GM19043 (cell line): ENCODE results near the gene CRIP3.
"Not testable (repeated sequence)": the region's sequence is repeated elsewhere in the genome, so short reads cannot be mapped to it uniquely, and the experiment has no call there.

Source experiments
- ATAC-seq: cut with Tn5 transposase; IDR thresholded peaks from one replicate; pipeline ENCODE4 v1.9.1; 2021; ENCODE audit warnings: low read depth; ENCODE audit not compliant: unreplicated experiment

The CRIP3 gene

DNA sequence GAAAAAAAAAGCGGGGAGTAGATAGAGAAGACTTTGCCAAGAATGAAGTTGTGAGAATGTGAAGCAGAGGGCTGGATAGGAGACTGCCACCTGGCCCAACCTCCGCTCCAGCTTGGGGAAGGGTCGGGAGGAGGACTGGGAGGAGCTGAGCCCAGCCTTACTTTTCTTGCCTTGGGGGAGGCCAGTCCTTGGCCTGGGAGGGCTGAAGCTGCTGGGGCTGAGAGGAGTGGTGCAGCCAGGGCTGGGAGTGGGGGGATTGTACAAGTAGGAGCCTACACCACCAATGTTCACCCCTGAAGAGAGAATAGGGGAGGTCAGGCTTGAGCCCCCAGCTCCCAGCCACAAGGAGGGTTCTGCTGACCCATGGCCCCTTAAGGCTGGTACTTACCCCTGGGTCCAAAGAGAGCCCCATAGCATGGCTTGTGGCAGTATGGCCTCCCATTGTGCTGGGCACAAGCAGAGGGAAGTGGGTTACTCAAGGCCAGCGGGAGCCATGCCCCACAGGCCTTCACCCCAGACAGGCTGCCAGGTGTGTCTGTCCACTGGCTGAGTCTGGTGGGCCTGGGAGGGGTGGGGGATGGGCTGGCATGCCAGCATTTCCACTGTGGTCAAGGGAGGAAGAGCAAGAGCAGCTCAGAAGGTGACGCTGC lies 1.1 kb downstream of the CRIP3 start:
- no peak for ATAC-seq

DNA sequence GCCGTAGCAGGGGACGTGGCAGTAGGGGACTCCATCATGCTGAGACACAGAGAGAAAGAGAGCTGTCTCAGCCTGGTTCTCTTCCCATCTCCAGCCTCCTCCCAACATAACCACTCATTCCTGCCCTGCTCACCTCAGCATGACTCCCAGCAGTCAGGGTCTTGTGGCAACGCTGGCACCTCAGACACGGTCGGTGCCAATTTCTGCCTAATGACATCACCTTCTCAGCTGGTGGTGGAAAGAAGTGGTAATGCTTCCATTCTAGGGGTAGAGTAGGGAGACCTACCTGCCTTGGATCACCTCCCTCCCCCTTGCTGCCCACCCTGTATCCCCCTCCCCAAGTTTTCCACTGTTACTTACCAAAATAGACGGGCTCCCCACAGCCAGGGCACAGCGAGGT lies 2.5 kb downstream of the CRIP3 start:
- ATAC-seq, result no peak

DNA sequence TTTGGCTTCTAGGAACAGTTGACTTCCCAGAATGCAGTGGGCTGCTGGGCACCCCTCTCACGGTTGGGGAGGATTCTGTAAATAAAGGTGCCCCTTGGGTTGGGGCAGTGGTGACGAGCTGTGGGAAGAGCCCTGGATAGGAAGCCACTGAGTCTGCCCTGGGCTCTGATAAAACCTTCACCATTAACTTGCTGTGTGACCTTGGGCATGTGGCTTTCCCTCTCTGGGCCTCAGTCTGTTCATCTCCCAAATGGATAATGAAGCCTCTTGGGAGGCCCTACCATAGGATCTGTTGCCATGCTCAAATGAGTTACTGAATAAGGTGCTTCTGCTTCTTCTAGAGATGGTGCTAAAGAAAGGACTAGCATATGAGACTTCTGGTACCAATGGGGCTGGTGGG lies 3.7 kb downstream of the CRIP3 start:
- ATAC-seq, result no peak

DNA sequence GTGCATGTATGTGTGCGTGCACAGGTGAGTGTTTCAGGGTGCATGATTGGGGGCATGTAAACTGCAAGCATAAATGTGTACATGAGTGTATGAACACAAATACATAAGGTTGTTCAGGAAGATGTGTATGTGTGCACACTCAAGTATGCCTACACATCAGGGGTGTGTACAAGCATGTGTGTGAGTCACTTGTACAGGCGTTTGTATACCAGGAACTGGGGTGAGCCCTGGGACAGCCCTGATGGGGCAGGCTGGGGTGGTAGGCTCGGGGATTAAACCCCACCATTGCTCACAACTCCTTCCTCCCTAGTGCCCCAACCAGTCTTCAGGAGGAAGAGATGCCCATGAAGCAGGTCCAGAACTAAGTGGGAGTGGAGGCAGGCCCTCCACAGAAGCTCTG lies 4.3 kb downstream of the CRIP3 start:
- no peak for ATAC-seq

DNA sequence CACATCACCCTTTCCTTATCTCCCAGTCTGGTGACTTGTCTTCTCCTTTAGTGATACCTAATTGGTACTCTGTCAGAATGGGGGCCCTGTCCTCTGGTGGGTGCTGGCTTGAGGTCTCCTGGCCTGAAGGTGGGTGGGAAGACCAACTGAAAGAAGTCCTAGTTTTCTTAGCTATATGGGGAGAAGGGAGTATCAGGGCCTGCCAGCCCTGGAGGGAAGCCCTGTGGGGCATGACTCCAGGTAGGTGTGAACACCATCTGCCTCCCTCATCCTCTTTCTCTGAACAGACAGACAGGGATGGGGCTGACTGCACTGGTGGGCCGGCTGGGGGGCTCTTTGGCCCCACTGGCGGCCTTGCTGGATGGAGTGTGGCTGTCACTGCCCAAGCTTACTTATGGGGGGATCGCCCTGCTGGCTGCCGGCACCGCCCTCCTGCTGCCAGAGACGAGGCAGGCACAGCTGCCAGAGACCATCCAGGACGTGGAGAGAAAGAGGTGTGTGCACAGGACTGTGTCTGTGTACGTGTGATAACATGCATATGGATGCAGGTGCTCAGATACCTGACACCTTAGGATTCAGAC lies 4.8 kb downstream of the CRIP3 start:
- no peak for ATAC-seq

DNA sequence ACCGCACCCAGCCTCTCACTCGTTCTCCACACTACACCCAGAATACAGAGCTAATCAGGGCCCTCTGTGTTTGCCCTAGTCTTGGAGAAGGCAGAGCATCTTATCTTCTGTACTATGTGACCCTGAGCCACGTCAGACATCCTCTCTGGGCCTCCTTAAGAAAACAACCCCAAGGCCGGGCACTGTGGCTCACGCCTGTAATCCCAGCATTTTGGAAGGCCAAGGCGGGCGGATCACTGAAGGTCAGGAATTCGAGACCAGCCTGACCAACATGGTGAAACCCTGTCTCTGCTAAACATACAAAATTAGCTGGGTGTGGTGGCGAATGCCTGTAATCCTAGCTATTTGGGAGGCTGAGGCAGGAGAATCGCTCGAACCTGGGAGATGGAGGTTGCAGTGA lies 5.6 kb downstream of the CRIP3 start:
- ATAC-seq, result not testable (repeated sequence)

DNA sequence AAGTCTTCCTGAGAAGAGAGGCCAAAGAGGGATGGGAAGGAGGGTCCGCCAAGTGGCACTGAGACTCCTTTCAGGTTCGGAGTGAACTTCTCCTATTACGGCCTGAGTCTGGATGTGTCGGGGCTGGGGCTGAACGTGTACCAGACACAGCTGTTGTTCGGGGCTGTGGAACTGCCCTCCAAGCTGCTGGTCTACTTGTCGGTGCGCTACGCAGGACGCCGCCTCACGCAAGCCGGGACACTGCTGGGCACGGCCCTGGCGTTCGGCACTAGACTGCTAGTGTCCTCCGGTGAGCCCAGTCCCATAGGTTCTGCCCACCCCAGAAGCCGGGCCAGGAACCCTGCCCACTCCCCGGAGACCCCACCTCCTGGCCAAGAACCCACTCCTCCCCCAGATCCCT lies 6.5 kb downstream of the CRIP3 start:
- ATAC-seq, result no peak

DNA sequence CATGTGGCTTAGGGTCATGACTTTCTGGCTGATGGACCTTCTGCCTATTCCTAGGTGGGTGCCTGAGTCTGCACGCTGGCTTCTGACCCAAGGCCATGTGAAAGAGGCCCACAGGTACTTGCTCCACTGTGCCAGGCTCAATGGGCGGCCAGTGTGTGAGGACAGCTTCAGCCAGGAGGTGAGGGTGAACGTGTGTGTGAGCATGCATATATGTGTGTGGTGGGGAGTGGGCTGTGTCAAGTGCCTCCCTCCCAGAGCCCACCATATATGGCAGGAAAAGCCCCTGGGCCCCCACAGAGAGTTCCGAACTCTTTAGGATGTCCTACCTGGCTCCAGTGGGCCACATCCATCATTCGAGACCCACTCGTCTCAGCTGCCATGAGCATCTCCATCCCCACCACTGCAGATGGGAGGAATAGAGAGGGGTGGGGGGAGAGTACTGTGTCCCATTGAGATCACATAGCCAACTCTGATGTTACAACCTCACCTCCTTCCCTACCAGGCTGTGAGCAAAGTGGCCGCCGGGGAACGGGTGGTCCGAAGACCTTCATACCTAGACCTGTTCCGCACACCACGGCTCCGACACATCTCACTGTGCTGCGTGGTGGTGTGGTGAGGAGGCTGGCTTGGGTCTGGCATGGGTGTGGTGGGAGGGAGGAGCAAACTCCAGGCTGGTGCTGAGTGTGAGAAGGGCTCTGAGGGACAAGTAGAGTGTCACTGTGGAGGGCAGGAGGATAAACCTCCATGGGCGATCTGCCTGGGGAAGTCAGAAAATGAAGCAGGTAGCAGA lies 7.3 kb downstream of the CRIP3 start:
- no peak for ATAC-seq

DNA sequence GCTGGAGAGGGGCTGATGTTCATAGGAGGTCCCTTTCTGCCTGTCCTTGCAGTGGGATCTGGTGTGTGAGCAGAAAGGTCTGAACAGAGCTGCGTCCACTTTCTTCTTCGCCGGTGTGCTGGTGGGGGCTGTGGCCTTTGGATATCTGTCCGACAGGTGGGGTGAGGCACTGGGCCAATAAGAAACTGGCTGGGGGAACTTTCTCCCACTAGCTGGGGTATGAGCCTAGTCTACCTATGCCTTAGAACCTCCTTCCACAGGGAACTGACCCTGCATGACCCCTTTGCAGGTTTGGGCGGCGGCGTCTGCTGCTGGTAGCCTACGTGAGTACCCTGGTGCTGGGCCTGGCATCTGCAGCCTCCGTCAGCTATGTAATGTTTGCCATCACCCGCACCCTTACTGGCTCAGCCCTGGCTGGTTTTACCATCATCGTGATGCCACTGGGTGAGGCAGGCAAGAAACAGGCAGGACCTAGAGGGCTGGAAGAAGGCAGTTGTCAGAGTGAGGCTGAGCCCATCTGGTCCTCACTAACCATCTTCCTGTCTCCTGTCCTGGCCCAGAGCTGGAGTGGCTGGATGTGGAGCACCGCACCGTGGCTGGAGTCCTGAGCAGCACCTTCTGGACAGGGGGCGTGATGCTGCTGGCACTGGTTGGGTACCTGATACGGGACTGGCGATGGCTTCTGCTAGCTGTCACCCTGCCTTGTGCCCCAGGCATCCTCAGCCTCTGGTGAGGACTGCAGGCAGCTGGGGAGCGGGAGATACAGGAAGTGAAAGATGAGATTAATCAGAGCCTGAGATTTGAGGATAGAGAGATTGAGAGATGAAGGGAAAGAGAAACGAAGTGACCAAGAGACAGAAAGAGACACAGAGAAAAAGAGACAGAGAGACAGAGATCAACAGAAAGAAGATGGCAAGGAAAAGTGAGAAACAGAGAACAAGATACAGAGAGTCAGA lies 9.0 kb downstream of the CRIP3 start:
- ATAC-seq, result no peak

DNA sequence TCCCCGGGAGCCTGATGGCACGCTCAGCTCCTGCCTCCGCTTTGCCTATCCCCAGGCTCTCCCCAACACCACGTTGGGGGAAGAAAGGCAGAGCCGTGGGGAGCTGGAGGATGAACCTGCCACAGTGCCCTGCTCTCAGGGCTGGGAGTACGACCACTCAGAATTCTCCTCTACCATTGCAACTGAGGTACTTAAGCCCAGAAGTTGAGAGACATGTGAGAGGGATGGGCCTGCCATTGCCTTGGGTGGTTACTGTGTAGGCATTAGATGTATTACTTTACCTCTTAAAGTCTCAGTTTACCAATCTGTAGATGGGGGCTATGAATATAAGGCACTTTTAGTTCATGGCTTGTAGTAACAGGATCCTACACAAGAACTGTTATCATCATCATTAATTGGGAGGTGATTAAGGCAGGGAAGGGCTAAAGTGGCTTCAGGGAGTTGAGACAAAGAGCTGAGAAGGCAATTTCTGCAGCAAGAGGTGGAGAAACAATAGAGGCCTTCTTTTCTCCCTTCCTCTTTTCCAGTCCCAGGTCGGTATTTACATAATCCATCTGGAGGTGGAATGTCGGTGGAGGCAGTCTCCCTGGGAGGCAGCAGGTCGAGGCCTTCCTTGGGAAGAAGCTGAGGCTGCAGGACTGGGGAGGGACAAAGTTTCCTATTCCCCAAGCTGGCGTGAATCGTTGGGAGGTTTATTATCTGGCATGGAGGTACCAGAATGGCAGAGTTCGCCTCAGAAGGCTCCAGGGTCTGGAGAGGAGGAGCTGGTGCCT lies 9.9 kb downstream of the CRIP3 start:
- ATAC-seq, result no peak

DNA sequence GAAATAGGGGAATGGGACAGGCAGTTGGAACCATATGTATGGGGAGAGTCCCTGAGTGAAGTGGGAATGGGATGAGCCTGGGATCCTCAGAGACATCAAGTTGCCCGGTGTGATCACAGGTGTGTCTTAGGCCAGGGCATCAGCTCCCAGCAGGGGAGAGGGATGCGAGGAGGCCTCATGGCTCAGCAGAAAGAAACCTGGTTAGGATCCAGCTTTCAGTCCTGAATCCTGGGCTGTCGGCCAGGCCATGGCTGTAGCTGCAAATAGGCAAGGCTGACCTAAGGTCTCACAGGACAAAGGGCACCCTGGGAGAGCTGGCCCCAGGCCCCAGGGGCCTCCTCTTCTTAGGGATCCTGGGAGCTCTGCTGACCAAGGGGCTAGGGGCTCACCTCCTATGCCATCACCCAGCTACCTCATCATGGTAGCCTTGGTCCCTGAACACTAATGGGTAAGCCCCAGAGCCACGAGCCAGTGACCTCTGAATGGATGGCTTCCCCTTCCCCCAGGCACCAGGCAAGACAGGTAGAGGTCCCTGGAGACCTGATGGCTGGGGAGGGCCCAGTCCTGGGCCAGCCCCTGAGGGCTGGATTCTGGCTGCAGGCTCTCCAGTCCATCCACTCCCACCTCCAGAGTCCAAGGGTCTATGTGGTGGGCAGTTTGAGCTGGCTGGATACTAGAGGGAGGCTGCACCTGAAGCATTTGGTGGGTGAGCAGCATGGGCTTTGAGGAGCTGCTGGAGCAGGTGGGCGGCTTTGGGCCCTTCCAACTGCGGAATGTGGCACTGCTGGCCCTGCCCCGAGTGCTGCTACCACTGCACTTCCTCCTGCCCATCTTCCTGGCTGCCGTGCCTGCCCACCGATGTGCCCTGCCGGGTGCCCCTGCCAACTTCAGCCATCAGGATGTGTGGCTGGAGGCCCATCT lies 10.7 kb downstream of the CRIP3 start, which contains the start of gene SLC22A7:
TSS of gene SLC22A7 (plus strand) at position 617 of the 921 bp plus-strand sequence. CDS start at position 716, 99 bp downstream.
- ATAC-seq, result no peak

DNA sequence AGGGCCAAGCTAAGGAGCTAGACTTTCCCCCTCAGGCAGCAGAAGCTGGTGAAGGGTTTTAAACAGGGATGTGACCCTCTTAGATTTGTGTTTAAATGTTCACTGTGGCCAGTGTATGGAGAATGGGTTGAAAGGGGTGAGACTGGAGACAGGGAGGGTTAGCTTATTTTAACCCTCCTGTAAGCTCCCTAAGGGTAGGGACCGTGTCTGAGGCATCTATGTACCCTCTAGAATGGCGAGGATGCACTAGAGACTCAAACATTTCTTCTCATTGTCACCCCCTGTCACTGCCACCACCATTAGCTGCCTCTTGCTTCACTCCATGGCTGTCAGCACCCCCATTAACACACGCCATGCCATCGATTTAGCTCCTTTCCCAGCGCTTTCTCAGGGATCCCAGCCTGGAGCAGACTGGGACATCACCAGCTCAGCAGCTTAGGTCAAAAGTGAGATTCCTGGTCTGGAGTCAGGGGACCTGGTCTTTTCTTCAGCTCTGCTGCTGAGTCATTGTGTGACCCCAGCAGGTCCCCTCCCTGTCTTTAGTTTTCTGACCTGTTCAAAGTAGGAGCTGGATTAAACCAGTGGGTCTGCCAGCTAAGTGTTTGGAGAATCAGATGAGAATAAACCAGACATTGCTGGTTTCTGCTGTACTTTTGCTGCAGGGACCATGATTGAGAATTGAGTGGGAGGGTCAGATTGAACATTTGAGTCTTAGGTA lies 11.7 kb downstream of the CRIP3 start:
- ATAC-seq, result no peak

DNA sequence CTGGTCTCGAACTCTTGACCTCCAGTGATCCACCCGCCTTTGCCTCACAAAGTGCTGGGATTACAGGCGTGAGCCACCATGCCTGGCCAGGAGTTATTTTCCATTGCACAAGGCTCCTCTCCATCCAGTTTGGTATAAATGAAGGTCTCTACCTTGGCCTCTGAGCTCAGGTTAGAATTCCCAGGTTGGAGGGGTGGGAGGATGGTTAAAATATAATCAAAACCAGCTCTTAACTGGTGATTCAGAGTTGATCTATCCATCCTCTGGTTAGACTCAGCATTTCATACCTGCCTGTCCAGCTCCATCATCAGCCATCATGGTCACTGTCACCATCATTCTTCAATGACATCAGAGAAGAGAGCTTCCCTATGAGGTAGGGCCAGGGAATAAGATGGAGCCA lies 13.2 kb downstream of the CRIP3 start:
- ATAC-seq, result no peak

DNA sequence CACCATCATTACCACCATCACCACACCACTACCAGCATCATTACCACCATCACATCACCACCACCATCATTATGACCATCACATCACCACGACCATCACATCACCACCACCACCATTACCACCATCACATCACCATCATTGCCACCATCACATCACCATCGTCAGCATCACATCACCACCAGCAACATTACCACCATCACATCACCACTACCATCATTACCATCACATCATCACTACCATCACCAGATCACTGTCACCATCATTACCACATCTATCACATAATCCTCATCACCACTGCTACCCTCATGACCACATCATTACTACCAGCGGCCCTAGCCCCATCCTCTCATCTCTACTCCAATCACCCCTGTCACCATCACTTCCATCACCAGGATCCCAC lies 14.1 kb downstream of the CRIP3 start:
- ATAC-seq, result no peak

DNA sequence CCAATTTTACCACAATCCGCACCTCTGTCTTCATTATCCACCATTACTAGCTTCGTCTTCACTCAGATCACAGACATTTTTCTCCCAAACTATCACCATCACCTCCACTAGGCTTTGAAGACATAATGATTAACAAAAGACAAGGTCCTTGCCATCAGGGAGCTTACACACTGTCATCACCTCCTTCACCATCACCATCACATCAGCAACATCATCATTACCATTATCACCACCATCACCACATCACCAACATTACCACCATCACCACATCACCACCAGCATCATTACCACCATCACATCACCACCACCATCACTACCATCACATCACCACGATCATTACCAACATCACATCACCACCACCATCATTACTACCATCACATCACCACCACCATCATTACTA lies 14.9 kb downstream of the CRIP3 start:
- ATAC-seq, result no peak

DNA sequence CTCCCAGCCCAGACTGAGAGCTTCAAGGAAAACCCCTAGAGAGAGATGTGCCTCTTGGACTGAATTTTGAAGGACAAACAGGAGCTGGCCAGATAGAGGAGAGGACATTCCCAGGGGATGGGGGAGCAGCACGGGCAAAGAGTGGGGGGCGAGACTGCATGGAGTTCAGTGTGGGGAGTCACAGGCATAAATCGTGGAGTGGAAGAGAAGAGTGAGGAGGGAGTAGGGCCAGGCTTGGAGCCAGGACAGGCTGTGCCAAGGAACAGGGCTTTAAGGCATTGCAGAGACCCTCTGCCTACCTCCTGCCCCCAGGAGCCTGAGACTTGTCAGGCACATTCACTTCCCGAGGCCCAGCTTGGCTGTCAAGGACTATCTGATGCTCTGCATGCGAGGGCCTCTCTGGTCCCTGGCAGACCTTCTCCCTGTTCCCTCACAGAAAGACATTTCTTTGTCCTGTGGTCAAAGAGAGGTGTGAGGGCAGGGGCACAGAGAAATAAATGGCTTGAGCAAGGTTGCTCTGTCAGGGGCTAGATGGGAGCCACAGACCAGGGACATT lies 15.8 kb downstream of the CRIP3 start:
- no peak for ATAC-seq

DNA sequence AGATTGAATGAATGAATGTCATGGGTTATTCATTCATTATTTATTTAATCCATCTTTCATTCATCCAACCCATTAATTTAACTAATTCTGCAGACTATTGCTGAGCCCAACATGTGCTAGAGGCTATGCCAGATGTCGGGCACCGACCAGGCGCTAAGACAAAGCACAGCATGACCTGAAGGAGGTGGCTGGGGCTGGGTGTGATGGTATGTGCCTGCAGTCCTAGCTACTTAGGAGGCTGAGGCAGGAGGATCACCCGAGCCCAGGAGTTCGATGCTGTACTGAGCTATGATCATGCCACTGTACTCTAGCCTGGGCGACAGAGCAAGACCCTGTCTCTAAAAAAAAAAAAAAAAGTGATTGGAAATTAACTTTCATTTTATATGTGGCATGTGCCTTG lies 16.3 kb downstream of the CRIP3 start:
- no peak for ATAC-seq

DNA sequence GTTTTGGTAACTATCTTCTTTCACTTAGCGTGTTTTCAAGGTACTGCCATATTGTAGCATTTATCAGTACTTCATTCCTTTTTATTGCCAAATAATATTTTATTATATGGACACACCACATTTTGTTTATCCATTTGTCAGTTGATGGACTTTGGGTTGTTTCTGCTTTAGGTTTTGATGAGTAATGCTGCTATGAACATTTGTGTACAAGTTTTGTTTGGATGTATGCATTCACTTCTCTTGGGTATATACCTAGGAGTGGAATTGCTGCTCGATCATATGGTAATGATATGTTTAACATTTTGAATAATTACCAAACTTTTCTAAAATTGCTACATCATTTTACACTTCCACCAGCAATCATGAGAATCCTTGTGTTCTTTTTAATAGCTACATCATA lies 16.9 kb downstream of the CRIP3 start:
- no peak for ATAC-seq
